WI38 (cell line): ENCODE results near the gene HNF4A.

Experiments
- H3K4me3 ChIP-seq: 2 replicates; pipeline ENCODE4 v1.5.1; 2011; ENCODE audit warnings: low read depth, mild to moderate bottlenecking, control low read depth, low read length
- TF ChIP-seq, protein P1 (sequence below): IDR thresholded peaks from 2 replicates; pipeline ENCODE4 v1.5.1; 2012; ENCODE audit warnings: low read depth, mild to moderate bottlenecking, control low read depth, low read length

Gene HNF4A

DNA sequence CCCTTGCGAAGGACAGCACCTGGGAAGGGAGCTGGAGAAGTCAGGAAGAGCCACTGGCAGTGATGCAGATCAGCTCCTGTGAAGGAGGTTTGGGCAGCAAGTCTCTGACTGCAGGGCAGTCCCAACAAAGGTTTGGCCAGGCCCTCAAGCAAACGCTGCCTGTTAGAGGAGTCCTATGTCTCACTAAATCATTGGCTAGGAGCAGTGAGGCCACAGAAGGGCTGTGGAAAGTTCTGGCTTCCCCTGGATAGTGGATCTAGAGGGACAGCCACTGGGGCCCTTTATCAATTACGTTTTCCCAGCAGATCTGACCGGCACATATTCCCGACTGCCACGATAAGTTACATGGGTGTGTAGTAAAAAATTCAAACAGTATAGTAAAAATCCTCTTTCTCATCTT lies 122.7 kb downstream of the HNF4A start:
- TF ChIP-seq, protein P1, sequence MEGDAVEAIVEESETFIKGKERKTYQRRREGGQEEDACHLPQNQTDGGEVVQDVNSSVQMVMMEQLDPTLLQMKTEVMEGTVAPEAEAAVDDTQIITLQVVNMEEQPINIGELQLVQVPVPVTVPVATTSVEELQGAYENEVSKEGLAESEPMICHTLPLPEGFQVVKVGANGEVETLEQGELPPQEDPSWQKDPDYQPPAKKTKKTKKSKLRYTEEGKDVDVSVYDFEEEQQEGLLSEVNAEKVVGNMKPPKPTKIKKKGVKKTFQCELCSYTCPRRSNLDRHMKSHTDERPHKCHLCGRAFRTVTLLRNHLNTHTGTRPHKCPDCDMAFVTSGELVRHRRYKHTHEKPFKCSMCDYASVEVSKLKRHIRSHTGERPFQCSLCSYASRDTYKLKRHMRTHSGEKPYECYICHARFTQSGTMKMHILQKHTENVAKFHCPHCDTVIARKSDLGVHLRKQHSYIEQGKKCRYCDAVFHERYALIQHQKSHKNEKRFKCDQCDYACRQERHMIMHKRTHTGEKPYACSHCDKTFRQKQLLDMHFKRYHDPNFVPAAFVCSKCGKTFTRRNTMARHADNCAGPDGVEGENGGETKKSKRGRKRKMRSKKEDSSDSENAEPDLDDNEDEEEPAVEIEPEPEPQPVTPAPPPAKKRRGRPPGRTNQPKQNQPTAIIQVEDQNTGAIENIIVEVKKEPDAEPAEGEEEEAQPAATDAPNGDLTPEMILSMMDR = no peak
- H3K4me3 ChIP-seq = no peak overlapping the region

DNA sequence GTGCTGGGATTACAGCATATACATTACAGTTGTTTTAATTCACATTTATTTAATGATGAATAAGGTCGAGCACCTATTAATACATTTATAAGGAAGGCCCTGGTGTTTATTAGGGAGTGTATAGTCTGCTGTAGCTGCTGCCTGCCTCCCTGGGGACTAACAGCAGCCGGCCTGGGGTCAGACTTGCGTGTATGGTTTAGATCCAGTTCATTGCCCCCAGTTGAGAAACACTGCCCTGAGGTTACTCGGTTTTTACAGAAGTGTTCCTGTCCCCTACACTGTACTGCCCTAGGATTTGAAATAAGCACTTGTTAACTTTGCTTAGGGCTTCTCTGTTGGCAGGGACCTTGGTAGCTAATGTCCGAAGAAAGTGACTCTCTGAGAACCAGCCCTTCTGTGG lies 124.1 kb downstream of the HNF4A start:
- H3K4me3 ChIP-seq = no peak overlapping the region
- TF ChIP-seq, protein P1 = no peak

DNA sequence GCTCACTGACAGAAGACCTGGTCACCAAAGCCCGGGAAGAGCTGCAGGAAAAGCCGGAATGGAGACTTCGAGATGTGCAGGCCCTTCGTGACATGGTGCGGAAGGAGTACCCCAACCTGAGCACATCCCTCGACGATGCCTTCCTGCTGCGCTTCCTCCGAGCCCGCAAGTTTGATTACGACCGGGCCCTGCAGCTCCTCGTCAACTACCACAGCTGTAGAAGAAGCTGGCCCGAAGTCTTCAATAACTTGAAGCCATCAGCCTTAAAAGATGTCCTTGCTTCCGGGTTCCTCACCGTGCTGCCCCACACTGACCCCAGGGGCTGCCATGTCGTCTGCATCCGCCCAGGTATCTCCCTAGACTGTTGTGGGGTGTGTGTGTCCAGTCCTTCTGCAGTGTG lies 124.6 kb downstream of the HNF4A start:
- TF ChIP-seq, protein P1 = no peak

DNA sequence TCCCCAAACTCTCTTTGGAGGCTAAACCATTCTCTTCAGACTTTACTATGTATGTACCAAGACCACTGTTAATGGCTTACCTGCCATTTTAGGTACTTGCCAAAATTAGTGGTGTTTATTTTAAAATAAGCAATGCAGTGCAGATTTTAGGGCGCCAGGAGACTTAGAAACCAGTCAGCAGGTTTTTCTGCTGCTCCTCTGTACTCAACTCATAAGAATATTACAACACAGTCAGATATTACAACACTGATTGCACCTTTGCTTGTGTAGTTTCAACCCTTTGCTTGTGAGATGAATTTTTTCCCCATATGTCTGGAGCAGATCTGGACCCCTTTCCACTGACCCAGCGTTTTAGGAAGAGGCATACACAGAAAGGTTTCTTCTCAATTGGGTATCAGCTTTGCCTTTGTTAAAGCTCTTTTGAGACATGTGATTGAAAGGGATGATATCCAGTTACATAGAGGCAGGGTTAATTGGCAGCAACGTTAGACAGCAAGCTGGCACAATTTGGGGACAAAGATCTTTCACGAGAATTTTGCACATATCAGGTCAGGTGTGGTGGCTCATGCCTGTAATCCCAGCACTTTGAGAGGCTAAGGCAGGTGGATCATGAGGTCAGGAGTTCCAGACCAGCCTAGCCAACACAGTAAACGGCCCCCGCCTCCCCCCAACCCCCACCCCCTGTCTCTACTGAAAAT lies 126.4 kb downstream of the HNF4A start:
- TF ChIP-seq, protein P1 = no peak

More for the DNA sequence above, 124.6 kb downstream of the HNF4A start:
- no peak overlapping the region for H3K4me3 ChIP-seq

DNA sequence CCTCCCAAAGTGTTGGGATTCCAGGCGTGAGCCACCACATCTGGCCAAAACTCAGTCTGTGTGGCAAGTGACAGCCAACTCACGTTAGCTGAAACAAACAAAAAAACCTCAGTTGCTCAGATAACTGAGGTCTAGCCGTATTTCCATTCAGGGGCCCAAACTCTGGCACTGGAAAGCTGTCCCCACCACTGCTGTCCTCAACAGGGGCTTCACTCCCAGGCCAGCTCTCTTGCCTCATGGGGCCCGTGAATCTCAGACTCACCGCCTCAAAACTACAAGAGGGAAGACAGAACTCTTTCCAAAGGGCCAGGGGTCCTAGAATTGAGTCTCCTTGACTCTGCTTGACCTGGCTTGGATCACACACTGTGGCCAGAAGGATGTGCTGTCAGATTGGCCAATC lies 127.6 kb downstream of the HNF4A start:
- H3K4me3 ChIP-seq = no peak overlapping the region
- TF ChIP-seq, protein P1 = no peak

More for the DNA sequence above, 126.4 kb downstream of the HNF4A start:
- H3K4me3 ChIP-seq = no peak overlapping the region
